ENCODE results near the gene EXD2.
"Not testable (repeated sequence)": the region's sequence is repeated elsewhere in the genome, so short reads cannot be mapped to it uniquely, and the experiment has no call there.

EXD2 gene

DNA sequence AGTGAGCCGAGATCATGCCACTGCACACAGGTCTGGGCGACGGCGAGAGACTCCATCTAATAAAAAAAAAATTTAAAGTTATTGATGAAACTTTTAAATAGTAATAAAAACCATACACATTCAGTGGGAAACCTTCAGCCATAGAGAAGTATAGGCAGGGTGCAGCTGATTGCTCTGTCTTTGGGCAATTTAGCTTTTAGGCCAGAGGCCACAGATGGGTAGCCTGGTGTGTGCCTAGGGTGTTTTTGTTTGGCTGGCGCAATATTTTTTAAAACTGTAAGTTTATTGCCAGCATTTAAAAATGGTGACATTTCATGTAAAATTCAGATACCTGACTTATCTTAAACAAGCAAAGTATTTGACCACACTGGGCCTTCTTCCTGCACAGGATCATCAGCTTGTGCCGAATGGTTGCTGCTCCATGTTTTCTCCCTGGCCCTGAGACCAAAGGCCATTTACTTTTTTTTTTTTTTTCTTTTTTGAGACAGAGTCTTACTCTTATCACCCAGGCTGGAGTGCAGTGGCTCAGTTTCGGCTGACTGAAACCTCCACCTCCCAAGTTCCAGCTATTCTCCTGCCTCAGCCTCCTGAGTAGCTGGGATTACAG, 16.2 kb downstream of the EXD2 start:
- Histone ChIP-seq H3K4me2 (ENCODE audit: low read length) (no peak overlapping the region), H3K9ac (no peak overlapping the region), H3K4me1 (peaks cover 3% of the 10 kb centered on the region), H2AFZ (no peak overlapping the region), H3K27me3 (ENCODE audit: control insufficient read depth, insufficient read depth, low read length) (no peaks in the 10 kb centered on the region), H3K36me3 (ENCODE audit: control insufficient read depth, insufficient read depth, low read length) (no peaks in the 10 kb centered on the region), H3K9me3 (ENCODE audit: control insufficient read depth, low read length) (no peaks in the 10 kb centered on the region), H3K4me3 (ENCODE audit: low read depth, low read length) (no peak overlapping the region), H3K79me2 (no peaks in the 10 kb centered on the region), H3K27ac (no peak overlapping the region)
- TF ChIP-seq, protein P1, sequence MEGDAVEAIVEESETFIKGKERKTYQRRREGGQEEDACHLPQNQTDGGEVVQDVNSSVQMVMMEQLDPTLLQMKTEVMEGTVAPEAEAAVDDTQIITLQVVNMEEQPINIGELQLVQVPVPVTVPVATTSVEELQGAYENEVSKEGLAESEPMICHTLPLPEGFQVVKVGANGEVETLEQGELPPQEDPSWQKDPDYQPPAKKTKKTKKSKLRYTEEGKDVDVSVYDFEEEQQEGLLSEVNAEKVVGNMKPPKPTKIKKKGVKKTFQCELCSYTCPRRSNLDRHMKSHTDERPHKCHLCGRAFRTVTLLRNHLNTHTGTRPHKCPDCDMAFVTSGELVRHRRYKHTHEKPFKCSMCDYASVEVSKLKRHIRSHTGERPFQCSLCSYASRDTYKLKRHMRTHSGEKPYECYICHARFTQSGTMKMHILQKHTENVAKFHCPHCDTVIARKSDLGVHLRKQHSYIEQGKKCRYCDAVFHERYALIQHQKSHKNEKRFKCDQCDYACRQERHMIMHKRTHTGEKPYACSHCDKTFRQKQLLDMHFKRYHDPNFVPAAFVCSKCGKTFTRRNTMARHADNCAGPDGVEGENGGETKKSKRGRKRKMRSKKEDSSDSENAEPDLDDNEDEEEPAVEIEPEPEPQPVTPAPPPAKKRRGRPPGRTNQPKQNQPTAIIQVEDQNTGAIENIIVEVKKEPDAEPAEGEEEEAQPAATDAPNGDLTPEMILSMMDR (IDR thresholded peaks at IDR 0.05) = no peak

DNA sequence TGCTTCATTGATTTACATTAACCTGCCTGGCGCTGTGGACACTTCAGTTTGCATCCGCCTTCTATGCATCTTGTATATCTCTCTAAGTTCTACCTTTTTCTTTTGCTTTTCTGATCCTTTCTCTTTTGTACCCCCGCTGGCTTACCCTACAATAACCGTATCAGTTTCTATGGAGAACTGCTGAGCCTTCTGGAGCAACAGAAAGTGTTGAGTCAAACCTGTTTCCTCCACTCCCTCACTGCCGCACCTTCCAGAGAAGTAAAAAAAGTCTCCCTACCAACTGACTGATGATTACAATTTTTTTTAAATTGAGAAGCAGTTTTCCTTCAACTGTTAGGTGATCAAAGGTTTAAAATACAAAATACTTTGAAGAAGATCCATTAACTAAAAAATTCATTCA, 17.4 kb downstream of the EXD2 start:
- TF ChIP-seq, protein P1 (IDR thresholded peaks at IDR 0.05) = no peak
- no peak overlapping the region for H3K27ac ChIP-seq

DNA sequence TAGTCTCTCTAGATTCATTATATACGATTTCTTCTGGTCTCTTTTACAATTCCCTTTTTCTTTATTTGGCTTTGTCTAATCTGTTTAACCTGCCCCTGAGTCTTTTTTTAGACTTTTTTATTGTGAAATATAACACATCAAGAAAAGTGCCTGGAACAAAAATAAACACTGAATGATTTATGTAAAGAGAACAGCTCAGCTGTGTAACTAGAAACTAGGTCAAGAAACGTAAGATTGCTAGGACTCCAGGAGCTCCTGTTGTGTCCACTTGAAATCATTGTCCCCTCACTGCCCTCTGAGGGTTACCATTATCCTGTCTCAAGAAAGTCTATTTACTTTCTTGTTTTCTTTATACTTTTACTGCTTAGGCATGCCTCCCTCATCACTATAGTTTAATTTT, 23.1 kb downstream of the EXD2 start:
- Histone ChIP-seq H3K9ac (no peak overlapping the region), H3K4me2 (ENCODE audit: low read length) (no peak overlapping the region), H3K27ac (no peak overlapping the region), H3K27me3 (ENCODE audit: control insufficient read depth, insufficient read depth, low read length) (no peaks in the 10 kb centered on the region), H3K79me2 (peaks cover 3% of the 10 kb centered on the region), H3K4me1 (peaks cover 4% of the 10 kb centered on the region), H3K9me3 (ENCODE audit: control insufficient read depth, low read length) (no peaks in the 10 kb centered on the region), H3K36me3 (ENCODE audit: control insufficient read depth, insufficient read depth, low read length) (peaks cover 3% of the 10 kb centered on the region), H3K4me3 (ENCODE audit: low read depth, low read length) (no peak overlapping the region), H2AFZ (no peak overlapping the region)
- TF ChIP-seq, protein P1 (IDR thresholded peaks at IDR 0.05) = no peak

More for the DNA sequence above, 17.4 kb downstream of the EXD2 start:
- no peaks in the 10 kb centered on the region for H3K79me2 ChIP-seq
- no peaks in the 10 kb centered on the region for H3K9me3 ChIP-seq (ENCODE audit: control insufficient read depth, low read length)
- no peak overlapping the region for H2AFZ ChIP-seq
- no peaks in the 10 kb centered on the region for H3K36me3 ChIP-seq (ENCODE audit: control insufficient read depth, insufficient read depth, low read length)
- H3K9ac ChIP-seq = no peak overlapping the region
- no peak overlapping the region for H3K4me3 ChIP-seq (ENCODE audit: low read depth, low read length)
- H3K4me2 ChIP-seq (ENCODE audit: low read length) = no peak overlapping the region
- no peaks in the 10 kb centered on the region for H3K27me3 ChIP-seq (ENCODE audit: control insufficient read depth, insufficient read depth, low read length)
- peaks cover 3% of the 10 kb centered on the region for H3K4me1 ChIP-seq

DNA sequence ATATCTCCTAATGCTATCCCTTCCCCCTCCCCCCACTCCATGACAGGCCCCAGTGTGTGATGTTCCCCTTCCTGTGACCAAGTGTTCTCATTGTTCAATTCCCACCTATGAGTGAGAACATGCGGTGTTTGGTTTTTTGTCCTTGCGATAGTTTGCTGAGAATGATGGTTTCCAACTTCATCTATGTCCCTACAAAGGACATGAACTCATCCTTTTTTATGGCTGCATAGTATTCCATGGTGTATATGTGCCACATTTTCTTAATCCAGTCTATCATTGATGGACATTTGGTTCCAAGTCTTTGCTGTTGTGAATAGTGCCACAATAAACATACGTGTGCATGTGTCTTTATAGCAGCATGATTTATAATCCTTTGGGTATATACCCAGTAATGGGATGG, 26.4 kb downstream of the EXD2 start:
- peaks cover 13% of the 10 kb centered on the region for H3K79me2 ChIP-seq
- not testable (repeated sequence) for H3K9ac ChIP-seq; H3K4me3 ChIP-seq (ENCODE audit: low read depth, low read length); H3K4me1 ChIP-seq; H3K27me3 ChIP-seq (ENCODE audit: control insufficient read depth, insufficient read depth, low read length); H3K27ac ChIP-seq; H3K9me3 ChIP-seq (ENCODE audit: control insufficient read depth, low read length); H3K36me3 ChIP-seq (ENCODE audit: control insufficient read depth, insufficient read depth, low read length); H2AFZ ChIP-seq; H3K4me2 ChIP-seq (ENCODE audit: low read length)

DNA sequence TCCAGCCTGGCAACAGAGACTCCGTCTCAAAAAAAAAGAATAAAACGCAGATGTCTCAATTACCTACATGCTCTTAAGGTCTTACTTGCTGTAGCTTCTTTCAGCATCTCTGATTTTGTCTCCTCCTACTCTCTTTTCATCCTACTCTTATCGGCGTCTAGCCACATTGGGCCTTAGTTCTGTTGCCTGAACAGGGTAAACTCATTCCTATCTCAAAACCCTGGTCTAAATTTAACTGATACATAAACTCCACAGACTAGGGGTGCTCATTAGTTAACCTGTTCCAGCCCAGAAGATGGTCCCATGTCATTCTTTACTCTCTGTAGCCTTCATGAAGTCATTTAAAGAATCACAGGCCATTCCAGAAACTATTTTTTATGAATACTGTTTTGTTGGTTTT, 33.6 kb downstream of the EXD2 start:
- Histone ChIP-seq H3K27me3 (ENCODE audit: control insufficient read depth, insufficient read depth, low read length) (no peaks in the 10 kb centered on the region), H3K79me2 (peaks cover 10% of the 10 kb centered on the region), H3K4me3 (ENCODE audit: low read depth, low read length) (no peak overlapping the region), H3K36me3 (ENCODE audit: control insufficient read depth, insufficient read depth, low read length) (no peaks in the 10 kb centered on the region), H3K27ac (no peak overlapping the region), H3K4me1 (no peaks in the 10 kb centered on the region), H3K9me3 (ENCODE audit: control insufficient read depth, low read length) (no peaks in the 10 kb centered on the region), H2AFZ (no peak overlapping the region), H3K9ac (no peak overlapping the region), H3K4me2 (ENCODE audit: low read length) (no peak overlapping the region)
- TF ChIP-seq, protein P1 (IDR thresholded peaks at IDR 0.05) = no peak

Measured in parathyroid adenoma (tissue), 2 donors.